NCI-H446 (cell line): ENCODE data around the gene SEMA3C.
"Not testable (repeated sequence)": the region's sequence is repeated elsewhere in the genome, so short reads cannot be mapped to it uniquely, and the experiment has no call there.

ENCODE experiments used
- DNase-seq, 2 experiments: peaks; one replicate each; lab custom pipeline; 2025; lab: John Stamatoyannopoulos, UW

SEMA3C gene

DNA sequence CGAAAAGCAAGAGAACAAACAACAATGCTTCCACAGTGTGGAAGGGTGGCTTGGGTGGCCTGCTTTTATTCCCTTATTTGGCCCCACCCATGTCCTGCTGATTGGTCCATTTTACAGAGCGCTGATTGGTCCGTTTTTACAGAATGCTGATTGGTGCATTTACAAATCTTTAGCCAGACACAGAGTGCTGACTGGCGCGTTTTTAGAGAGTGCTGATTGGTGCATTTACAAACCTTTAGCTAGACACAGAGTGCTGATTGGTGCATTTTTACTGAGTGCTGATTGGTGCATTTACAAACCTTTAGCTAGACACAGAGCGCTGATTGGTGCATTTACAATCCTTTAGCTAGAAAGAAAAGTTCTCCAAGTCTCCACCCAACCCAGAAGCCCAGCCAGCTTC is 8.1 kb upstream of the SEMA3C start:
- DNase-seq: not testable (repeated sequence)

DNA sequence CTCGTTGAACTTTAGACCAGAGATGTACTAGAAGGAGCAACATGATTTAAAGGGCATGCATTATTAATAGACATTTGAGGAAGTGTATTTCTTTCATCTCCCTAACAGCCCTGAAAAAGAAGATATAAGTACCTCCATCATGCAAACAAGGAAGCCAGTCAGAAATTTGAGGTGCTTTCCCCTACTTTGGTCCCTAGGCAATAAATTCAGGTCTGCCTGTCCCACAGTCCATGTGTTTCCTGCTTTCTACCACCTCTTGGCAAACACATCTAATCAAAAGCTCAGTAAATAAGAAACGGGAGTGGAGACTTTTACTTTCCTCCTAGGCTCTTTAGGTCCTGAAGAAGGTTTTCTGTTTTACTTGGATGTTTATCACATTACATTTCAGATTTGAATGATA is 5.2 kb upstream of the SEMA3C start:
- DNase-seq: no peak

DNA sequence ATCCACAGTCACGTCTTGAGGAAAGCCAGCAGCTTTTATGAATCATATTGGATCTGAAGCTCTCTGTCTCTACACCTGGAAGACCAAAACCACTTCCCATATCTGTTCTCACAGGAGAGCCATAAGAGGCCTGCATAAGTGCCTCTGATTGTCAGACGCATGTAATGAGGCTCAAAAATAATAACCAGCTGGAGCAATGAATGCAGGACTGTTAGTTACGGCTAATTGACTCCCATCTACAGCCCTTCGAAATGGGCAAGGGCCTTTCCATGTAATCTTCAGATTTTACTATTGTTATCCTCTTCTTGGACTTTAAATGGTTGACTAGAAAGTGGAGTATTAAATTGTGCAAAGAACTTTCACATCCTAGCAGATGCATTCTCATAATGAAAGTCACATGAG is 4.4 kb upstream of the SEMA3C start:
- peak; percentile 8 to 47 for DNase-seq

DNA sequence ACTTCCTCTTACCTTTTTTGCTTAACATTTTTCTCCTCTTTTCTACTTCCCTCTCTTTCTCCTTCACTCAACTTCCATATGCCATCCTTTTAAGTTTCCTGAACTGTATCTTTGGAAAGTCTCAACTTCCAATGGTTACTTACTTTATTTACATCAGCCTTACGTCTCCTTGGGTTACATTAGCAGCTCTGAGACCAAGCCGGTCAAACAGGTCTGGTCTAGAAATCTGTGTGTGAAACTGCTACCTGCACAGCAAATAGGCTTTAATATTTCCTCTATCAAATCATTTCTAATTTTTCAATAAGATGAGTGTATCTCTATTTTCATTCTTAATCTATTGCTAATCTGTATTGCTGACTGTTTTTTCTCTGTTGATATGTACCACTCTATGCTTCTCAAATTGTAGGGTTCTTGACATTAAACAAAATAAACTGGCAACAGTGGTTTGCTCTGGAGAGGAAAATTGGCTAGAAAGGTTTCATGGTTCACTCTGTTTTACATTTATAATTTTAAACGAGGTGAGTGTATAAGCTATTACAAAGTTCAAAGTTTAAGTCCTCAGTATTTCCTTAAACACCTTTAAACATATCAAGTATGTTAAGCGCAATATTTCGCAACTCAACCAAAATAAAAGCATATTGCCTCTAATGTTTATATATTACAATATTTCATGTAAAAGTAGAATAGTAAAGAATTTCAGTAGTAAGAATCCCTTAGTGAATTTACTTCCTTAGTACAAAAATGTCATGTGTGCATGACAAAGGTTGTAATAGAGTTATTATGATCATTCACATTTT is 3.6 kb upstream of the SEMA3C start:
- no peak for DNase-seq

DNA sequence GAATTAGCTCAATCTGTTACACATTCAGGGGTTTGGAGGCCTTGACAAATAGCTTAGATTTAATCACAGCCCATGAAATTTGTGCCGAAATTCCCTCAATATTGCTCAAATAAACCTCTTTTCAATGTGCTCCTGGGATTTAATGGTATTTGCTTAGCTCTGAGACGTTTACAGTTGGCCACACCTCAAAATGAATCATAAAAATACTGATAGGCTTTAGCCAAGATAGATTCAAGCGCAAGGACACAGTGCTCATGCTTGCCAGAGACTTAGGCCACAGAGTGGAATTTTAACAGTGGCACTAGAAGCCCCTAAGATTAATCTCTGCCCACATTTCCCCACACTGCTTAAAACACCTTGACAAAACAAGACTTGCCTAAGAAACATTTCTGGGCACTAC is 2.3 kb upstream of the SEMA3C start:
- no peak for DNase-seq

DNA sequence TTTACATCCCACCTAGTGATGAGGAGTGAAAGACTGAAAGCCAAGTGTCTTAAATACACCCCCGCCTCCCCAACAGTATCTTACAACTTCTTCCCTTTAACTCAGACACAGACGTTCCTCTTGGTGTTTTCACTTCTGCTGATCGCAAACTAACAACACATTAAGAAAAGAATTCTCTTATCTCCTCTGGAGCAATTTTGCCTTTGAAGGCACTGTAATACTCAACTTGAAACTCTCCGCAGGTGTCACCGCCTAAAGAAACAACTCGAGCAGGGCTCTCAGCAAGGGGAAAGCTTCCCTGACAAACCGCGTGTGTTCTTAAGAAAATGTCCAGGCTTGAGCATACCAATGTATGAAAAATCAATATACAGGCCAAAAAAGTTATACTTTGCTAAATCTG is 452 bp downstream of the SEMA3C start:
- DNase-seq: peak in 1 of 2 experiments; percentile 24

DNA sequence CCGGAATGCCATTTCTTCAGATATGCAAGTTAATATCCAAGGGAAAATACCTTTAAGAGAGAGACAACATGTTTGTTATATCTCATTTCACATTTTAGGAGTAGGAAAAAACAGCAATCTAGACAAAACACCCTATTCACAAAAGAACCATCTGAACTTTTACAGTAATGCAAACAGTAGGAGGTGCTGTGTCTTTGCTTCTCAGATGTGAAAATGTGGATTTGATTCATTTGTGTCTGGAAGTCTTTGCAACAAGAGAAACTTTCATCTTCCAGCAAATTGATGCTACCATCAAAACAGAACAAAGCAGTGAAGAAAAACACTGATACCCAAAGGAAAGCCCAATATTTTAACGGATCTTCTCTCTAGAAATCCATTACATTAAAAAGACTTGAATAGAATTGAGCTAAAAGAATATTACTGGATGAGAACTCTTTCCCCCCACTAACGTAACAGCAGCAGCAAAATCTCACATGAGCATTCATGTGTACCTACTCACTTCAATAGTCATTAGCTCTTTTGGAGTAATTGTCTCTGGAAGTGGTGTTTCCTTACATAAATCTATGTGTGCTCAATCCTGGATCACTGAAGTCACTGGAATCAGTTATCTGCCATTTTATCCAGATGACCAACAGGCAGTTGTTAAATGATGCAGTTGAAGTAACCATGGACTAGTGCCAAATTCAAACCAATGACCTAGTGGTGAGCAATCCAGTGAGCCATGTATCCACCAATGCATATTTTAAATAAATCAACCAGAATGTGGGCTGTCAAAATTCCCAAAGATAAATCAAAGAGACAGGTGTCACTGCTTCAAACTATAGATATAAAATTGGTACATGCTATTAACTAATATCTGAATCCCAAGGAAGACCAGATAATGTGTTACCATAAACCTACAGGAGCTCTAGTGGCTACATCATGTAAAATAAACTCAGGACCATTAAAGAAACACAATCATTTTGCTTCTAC is 1.8 kb downstream of the SEMA3C start:
- DNase-seq: peak; percentile 17 to 46

DNA sequence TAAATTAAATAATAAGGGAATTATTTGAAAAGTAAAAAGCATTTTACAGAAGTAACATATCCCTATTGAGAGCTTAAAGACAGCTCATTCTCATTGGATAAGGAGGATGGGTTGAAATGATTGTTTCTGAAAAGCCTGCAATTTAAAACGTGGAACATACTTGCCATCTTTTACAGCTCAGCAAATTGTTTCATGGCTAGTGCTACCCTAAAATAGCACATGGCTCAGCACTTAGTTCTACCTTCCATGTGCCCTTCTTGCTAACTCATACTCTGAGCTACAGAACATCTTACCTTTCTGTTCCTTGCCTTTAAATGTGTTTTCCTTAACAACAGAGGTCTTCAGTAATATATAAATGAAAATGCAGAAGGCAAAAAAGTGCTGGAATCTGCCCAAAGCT is 8.6 kb downstream of the SEMA3C start:
- no peak for DNase-seq

DNA sequence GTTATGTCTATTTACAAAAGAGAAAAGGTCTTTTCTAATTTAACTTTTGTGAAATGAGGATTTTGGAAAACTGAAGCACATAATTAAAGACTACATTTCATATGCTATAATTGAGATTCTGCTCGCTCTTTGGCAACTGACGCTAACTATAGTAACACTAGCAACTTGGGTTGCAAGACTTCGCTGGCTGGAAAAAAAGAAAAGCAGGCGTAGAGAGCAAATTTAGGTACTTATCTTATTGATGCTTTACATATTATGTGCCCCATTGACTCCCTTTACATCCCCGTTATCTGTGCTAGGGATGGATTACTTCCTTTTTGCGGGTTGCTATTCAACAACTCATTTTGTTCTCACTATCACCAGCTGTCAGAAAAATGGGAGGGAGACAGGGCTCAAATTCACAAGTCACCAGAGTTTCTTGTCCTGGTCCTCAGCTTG is 10.5 kb downstream of the SEMA3C start:
- no peak for DNase-seq

DNA sequence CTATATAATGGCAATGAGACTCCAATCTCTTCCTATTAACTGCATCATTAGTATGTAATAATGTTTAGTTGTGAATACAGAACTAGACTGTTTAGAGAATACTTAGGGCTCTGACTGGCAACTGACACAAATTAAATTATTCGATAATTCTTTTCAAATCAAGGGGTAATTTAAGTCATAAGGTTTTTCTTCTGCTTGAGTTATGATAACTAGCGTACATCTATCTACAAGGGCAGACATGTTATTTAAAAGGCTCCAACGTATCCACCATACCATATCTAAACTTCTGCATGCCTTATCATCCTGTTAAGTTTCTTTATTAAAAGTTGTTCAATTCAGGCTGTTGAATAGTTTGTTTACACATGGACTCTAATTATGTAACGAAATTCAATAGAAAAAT is 11.2 kb downstream of the SEMA3C start:
- no peak for DNase-seq

DNA sequence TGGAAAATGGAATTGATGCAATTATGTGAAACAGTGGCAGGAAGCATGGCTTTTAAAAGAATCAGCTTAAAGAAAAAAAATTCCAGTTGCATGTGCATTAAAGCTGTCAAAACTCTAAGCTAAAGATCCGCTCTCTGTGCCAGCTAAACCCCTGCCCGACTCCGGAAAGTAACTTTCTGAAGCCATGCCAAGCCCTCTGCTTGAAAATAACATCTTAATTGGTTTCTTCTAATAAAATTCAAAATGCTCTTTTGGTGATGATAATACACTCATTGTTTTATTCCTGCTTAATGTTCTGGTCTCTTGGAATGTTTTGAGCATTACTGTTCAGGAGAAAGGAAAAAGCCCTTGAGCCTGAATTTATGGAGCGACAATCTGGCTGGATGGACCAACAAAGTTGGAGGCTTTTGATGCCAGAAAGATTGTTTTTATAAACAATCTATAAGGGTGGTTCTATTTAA is 11.7 kb downstream of the SEMA3C start:
- peak in 1 of 2 experiments; percentile 24 for DNase-seq

DNA sequence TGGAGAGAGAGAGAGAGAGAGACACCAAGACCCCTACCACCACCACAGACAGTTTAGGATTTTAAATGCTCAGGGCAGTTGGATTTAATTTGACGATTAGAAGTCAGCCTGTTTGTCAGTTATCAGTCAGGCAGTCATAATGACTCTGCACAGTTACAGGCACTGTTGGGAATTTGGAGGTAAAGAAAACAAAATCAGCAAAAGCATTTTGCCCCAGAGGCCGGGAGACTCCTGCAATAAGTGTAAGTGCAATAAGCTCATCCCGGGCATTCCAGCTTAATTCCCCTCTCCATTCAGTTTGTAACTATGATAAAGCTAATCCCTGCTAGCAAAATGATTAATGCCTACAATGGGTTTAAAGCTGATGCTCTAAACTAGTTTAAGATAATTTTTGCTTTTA is 13.5 kb downstream of the SEMA3C start:
- no peak for DNase-seq

DNA sequence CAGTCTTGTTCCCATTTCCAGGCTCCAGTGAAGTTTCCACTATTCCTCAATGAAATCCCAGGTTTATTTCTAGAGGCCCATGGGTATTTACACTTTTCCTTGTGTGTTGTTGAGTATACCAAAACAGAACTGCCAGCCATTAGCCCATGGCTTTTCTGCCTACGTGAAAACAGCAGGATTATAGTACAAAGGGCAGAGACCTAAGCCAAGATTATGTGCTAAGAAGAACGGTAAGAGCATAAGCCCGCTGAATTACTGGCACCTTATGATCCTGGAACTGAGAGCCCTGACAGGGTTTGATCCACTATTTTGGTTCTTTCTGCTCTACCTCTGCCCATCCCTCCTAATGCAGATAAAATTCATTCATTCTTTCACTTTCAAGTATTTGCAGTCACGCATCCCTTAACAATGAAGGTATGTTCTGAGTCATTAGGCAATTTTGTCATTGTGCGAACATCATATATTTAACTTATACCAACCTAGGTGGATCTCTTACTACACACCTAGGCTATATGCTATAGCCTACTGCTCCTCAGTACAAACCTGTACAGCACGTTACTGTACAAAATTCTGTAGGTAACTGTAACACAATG is 16.0 kb downstream of the SEMA3C start:
- DNase-seq: no peak

DNA sequence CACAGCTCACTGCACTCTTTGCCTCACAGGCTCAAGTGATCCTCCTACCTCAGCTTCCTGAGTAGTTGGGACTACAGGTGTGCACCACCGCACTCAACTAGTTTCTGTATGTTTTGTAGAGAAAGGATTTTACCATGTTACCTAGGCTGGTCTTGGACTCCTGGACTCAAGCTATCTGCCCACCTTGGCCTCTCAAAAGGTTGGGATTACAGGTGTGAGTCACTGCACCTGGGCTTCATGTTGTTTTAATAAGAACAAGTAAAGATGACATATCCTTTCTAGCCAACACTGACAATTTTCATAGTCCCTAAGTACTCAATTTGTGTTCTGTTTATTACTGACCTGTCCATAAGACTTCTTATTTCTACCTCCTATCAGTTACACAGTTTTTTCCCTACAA is 16.8 kb downstream of the SEMA3C start:
- DNase-seq: no peak

DNA sequence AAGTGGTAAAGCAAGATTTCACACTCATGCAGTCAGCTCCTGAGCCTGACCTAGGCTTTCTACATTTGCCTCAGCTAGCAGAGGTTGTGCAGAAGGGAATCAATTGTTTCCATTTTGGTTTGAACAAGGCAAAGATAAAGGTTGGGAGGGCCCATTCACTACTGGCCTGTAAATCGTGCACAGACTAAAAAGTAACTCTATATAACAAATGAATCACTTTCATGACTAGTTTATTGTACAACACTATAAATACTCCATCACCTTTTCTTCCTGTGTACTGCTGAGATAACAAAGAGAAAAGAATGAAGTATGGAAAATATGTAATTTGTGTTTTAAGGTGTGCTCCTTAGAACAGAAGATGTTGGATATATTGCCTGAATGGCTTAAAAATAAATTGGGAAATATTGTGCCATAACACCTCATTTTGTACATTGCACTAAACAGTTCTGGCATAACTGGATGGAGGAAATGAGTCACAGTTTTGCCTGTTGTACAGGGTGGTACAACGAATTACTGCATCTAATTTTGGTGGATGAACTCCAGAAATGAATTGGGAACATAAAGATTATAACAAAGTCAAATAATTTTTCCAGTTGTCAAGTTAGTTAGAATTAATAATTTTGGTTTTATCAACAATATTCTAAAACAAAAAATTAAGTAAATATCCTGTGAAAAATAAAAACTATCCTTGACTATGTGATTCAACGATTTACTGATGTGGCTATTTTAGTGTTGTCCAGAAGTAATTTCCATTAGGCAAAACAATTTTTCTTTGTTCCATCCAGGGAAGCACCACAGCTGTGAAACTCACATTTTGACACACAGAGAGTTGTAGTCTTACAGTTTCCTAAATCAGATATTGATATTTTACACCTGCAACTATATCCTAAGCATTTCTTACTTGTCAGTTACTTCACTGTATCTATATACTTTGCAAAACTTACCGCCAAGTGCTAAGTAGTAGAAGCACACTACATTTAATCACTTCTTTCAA is 18.0 kb downstream of the SEMA3C start:
- no peak for DNase-seq

DNA sequence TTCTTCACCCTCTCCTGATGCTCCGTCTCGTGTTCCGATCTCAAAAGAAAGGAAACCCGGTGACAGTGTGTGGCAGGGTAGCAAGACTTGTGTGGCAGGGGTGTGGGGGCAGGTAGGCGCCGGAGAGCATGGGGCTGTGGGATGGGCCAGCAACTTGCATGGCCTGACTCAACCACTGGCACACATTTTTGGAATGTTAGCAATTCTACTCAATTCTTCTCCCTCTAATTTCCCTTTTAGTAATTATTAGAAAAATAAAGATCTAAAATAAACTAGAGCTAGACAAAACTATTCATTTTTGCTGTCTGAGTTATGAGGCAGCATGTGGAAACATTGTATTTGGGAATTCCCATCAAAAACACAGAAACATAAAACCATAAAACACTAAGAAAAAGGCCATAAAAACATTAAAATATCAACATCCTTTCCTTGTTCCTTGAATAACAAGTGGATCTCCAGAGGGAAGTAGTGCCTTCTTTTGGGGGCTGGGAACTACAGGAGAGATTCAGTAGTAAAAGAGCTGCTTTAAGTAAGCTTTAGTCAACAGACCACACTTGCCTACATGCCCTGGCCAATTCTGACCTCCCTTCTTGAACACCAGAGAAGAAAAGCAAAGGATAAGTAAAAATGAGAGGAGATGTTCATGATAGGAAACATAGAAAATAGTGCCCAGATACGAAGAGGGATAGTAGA is 21.8 kb downstream of the SEMA3C start:
- DNase-seq: no peak

DNA sequence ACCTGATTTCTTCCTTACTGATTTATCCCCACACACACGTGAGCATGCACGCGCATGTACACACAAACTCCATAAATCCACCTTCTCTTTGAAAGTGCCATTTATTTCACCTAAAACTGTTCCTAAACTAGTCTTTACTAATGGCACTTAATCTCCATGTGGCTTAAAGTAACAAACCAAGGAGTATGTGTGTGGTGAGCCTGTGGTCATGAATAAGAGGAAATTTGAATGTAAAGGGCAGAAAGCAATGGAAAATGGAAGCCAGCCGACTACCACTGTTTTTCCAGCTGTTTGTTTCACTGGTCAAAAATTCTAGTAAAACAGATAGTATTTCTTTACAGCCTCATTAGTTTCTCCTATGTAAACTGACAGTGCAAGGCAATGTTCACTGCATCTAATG is 23.8 kb downstream of the SEMA3C start:
- no peak for DNase-seq

DNA sequence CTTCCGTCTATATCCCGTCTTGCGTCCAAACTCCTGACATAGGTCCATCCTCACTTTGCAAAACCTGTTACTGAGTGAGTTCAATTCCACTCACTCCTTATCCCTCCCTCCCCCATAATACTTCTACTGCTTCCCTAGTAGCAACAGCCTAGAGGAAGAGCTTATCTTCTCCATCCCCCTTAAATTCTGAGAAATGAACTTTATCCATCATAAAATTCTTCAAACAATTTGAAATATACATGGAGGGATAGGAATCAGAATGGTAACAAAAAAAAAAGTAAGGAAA is 27.6 kb downstream of the SEMA3C start:
- DNase-seq: no peak

DNA sequence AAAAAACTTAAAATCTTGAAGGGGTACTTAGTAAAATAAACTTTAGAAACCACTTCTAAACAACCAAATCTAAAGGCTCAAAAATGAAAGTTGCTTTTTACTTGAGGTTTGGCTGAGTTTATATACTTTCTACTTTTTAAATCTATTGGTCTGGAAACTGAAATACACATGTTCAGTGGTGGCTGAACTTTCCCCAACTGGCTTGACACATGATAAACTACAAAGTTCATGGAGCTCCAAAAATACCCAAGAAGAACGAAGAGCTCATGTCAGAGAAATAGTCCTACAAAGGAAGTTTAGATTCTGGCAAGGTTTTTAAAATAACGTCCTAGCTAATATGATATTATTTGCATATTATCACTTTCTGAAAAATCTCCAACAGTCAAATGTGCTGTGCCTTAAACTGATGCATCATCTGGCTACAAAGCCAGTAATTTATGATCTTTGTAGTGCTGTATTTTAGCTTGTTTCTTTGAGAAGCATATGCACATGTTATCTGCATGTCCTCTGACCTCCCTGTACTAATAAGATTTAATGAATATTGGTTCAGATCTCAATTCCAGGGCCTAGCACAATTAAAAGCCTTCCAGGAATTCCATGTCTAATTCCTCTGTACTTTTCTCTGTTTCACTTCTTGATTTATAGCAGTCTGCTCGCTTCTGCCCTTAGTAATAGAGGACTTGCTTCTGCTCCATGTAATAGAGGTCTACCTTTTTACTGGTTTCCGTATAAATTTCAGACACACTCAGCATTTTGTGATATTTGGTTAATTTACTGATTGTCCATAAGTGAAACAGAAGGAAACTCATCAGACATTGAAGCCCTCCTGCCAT is 28.2 kb downstream of the SEMA3C start:
- DNase-seq: no peak

DNA sequence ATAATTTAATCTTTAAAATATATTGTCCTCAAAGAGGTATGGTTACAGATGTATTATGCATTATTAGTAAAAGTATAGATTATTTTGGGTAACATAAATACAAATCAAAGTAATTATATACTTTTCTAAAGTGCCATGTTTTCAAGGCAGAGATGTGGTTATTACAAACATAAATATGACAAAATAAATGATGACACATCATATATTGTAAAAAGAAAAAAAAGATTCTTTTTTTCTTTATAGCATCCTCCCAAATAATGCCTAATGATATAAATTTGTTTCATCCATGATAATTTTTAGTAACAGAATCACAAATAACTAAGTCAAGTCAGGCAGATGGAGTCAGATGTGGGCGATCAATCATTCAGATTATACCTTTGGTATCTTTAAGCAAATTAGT is 29.3 kb downstream of the SEMA3C start:
- no peak for DNase-seq
